Right cardiac atrium (tissue), 5 donors: ENCODE measurements around the gene EGR2. TPM values are rescaled to one million over a fixed set of nuclear protein-coding genes. Genes with fewer than 3 reads are reported as not detected.

ENCODE experiments used
- ATAC-seq, 2 donors: fragments of 200-7000 bp; cut with Tn5 transposase; one replicate each; pipeline versions ENCODE4 v1.8.0 to v1.9.1; 2020; ENCODE audit warnings: moderate library complexity in 2 of 2, mild to moderate bottlenecking in 1 of 2
- DNase-seq, 3 donors: peaks; one replicate each; pipeline ENCODE4 v3.0.0-alpha.2; 2020
- H3K27ac ChIP-seq: one replicate; pipeline ENCODE4 v1.5.1; 2013; ENCODE audit warnings: mild to moderate bottlenecking, low read length, control low read depth, moderate library complexity
- H3K27me3 ChIP-seq: one replicate; pipeline ENCODE4 v1.6.1; 2013; ENCODE audit not compliant: control insufficient read depth, insufficient read depth
- H3K4me1 ChIP-seq: one replicate; pipeline ENCODE4 v1.6.1; 2013; ENCODE audit warnings: low read length; ENCODE audit not compliant: control insufficient read depth, insufficient read depth
- H3K4me3 ChIP-seq: one replicate; pipeline ENCODE4 v1.5.1; 2013; ENCODE audit warnings: low read length, control low read depth
- H3K9me3 ChIP-seq: one replicate; pipeline ENCODE4 v1.6.1; 2013; ENCODE audit warnings: low read length; ENCODE audit not compliant: control insufficient read depth
- WGBS: extraction: QIAGEN DNeasy Blood & Tissue Kit; methylation state at CpG from one replicate; pipeline ENCODE4 v1.1.7; 2013; 5-methylcytosine and 5-hydroxymethylcytosine counted together
- intact Hi-C, 4 donors: fragments of 100-400 bp; cut with DNase I; formaldehyde crosslinking; loops; one replicate each; pipeline versions ENCODE4 v1.11.0 to v1.14.0; 2022 to 2023
- long read RNA-seq, 4 donors: library from polyadenylated mRNA; unstranded; transcript quantifications; one replicate each; pipeline ENCODE4 v2.0.0, GENCODE V29; 2020 to 2021
- polyA plus RNA-seq: library from polyadenylated mRNA; stranded (reverse); fragments of 200-250 nt; gene quantifications from one replicate; pipeline ENCODE4 v1.2.3, GENCODE V29; 2013
- total RNA-seq, 4 donors: library from RNA; stranded (reverse); fragmentation: NEBNext Ultra II Directional; extraction: Animal tissue kit (Norgen Biotek cat#: 25700); gene quantifications; one replicate each; pipeline ENCODE4 v1.2.1, GENCODE V29; 2021
- donor health status: healthy with polysubstance abuse.
- donor health status: DM: no; HTN: yes; CAD: no.
- donor health status: DM: no; HTN: no; CAD: no.
- donor health status: DM: no; HTN: yes; CAD: no; lungs with severe emphysema.
- donor health status: DM: yes; HTN: yes; CAD: no.

Gene EGR2
- total RNA-seq, result 1 to 10 TPM in 3 of 4 donors, under 1 TPM in 1; 0.54 to 4.7 (median 1.6) TPM
- polyA plus RNA-seq, result 13.7 TPM
- long read RNA-seq, donor 1, partial matches to known transcripts, result 0 of 2 reads
- long read RNA-seq, donor 1, other reads (novel, unspliced or antisense), result 2 of 2 reads
- long read RNA-seq, donor 2, partial matches to known transcripts, result 0 of 1 reads
- long read RNA-seq, donor 2, other reads (novel, unspliced or antisense), result 0 of 1 reads
- long read RNA-seq, donor 3, partial matches to known transcripts, result 0 of 15 reads
- long read RNA-seq, donor 3, other reads (novel, unspliced or antisense), result 15 of 15 reads
- long read RNA-seq, donor 4, result 0 reads

DNA sequence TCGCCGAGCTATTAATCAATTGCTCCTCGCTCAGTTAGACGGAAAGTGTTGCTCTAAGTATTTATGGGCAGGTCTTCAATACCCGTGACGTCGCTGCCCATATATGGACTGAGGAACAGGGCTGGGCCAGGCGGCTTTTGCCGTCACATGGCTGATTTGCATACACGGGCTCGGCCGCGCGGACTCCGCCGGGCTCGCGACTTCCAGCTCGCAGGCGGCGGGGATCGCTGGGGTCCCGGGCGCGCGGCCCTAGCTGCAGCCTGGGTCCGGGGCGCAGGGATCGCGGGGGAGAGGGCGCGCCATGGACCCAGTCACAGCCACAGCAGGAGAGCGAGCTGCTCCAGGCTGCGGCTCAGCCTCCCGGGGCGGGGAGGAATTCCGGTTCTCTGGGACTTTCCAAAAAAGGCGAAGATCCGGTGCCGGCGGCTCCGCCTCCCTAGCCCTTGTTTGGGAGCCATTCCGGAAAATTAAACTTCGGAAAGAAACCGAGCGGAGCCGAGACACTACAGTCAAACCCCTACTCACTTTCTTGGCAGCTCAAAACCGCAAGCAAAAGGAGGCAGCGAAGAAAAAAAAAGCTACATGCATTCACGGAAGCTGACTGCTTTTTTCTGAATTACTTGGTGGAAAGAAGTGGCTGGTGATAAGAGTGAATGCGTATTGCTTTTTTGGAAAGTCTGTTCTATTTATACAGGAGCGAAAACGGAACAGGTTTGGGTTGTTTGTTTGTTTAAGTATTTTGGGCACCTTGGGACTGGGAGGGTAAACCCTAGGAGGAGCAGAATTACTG is at the start of gene EGR2:
EGR2 (minus strand) TSS at position 36 of the 790 bp plus-strand sequence. CDS start 337 bp downstream, outside the sequence.
- peak; percentile 91 to 95 for ATAC-seq
- no peaks in the 10 kb centered on the region for H3K27me3 ChIP-seq
- intact Hi-C loops, result loop anchor here (5.0 to 10.0 kb wide), 5 partner anchors 54 to 898 kb away; no protein-coding TSS in a partner anchor

DNA sequence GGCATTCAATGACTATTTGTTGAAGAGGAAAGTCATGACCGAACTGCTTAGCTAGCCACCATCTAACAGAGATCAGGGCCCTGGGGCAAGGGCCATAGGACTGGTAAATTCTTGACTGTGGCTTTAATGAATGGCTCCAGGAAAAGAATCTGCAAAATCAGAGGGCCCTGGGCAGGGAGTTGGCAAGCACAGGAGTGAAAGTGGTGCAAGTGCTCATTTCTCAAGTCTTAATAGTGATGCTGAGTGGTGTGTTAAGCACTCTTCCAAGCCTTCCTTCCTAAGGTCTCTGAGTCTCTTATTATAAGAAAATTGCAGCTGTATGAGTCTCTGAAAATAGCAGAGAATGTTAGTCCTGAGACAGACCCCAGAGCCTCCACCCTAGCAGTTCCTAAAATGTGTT is 46.3 kb upstream of the EGR2 start:
- H3K9me3 ChIP-seq, result no peaks in the 10 kb centered on the region
- no peak for ATAC-seq
- H3K27ac ChIP-seq, result no peak overlapping the region
- DNase-seq, result no peak
- H3K27me3 ChIP-seq, result no peaks in the 10 kb centered on the region
- H3K4me3 ChIP-seq, result no peak overlapping the region
- intact Hi-C loops, result no loop called here
- WGBS, result 95% methylated on average over 1 of the region's 1 CpG
- H3K4me1 ChIP-seq, result no peaks in the 10 kb centered on the region

More for the DNA sequence above, at the start of gene EGR2:
- H3K27ac ChIP-seq, result peak within 1 kb of the TSS; percentile 71
- DNase-seq, result peak; percentile 92 to 97 (median 96)
- WGBS, result under 1% methylated on average over 53 of the region's 53 CpGs
- H3K4me1 ChIP-seq, result peaks cover 1% of the 10 kb centered on the region
- H3K9me3 ChIP-seq, result no peaks in the 10 kb centered on the region
- peak within 1 kb of the TSS; percentile 96 for H3K4me3 ChIP-seq

DNA sequence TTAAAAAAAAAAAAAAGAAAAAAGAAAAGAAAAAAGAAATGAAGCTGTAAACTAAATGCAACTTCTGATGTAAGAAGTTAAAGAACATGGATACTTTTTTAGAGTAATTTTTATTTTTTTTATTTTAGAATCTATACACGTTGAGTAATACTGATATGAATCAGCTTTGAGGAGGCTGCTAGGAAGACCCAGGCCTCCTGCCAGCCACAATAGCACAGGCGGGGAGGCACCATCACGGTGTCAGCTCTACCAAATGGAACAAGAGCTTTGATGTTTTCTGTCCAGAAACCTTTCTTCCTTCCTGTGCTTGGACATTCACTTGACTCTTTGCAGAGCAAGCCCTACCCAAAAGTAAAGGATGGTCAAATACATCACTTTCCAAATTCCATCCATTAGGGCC is 45.3 kb upstream of the EGR2 start:
- intact Hi-C loops, result no loop called here

DNA sequence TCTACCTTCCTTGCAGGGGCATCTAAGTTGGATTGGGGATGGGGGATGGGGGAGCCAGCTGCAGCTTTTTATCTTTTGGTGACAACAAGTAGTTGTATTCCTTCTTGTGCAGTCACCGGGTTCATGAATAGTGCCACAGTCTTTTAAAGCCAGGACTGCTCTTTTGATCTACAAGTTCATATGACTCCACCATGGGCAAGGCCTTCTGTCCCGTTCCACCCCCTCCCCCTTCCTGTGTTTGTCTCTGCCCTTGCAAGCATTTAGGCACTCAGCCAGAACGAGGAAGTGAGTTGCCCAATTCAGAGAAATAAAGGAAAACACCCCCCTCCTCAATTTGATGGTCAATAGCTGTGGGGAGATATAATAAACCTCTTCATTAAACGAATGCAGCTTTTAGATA is 44.8 kb upstream of the EGR2 start:
- ATAC-seq (no peak), DNase-seq (no peak)
- Histone ChIP-seq H3K27ac (no peak overlapping the region), H3K9me3 (no peaks in the 10 kb centered on the region), H3K4me3 (no peak overlapping the region), H3K4me1 (no peaks in the 10 kb centered on the region), H3K27me3 (no peaks in the 10 kb centered on the region)
- WGBS, result 5% methylated on average over 4 of the region's 4 CpGs
- intact Hi-C loops, result no loop called here

More for the DNA sequence above, 45.3 kb upstream of the EGR2 start:
- Histone ChIP-seq H3K9me3 (no peaks in the 10 kb centered on the region), H3K4me3 (no peak overlapping the region), H3K27me3 (no peaks in the 10 kb centered on the region), H3K27ac (no peak overlapping the region), H3K4me1 (no peaks in the 10 kb centered on the region)
- no peak for ATAC-seq
- 53% methylated on average over 3 of the region's 3 CpGs for WGBS
- no peak for DNase-seq

DNA sequence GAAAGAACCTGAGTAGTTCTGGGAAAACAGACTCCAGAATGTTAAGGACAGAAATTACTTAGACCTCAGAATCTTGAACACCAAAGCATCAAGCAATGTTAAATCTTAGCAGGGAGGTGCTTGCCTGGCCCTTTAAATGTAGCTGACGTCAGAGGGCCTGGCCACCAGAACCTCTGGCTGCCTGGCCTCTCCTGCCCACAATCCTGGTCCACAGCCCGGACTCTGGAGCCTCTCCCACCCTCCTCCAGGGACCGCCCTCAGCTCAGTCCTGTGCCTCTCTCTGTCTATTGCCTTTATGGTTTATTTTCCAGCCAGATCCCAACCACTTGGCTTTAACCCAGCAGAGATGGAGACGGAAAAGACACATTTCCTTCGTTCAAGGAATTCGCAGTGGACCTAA is 42.2 kb upstream of the EGR2 start:
- peak; percentile 90 to 97 for ATAC-seq

DNA sequence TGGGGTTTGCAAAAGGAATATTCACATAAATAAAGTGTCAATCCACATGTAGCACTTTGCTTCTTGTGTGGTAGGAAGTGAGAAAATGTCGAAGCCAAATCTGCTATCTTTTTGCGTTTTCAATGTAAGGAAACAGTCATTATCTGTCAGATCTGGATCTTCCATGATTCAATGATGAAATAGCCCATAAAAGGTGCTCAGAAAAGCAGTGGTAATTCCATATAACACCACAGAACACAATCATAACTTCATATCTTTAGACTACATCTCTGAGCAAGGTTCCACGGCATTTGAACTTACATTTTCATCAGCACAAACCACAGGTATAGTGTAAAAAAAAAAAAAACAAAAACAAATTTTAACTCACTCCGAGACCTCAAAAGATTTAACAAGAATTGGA is 39.9 kb upstream of the EGR2 start:
- no peaks in the 10 kb centered on the region for H3K4me1 ChIP-seq
- ATAC-seq (no peak), DNase-seq (no peak)
- WGBS, result 76% methylated on average over 4 of the region's 4 CpGs
- H3K9me3 ChIP-seq, result no peaks in the 10 kb centered on the region
- no peaks in the 10 kb centered on the region for H3K27me3 ChIP-seq
- intact Hi-C loops, result no loop called here
- no peak overlapping the region for H3K27ac ChIP-seq
- H3K4me3 ChIP-seq, result no peak overlapping the region

More for the DNA sequence above, 42.2 kb upstream of the EGR2 start:
- DNase-seq, result peak; percentile 83 to 87 (median 86)
- H3K4me1 ChIP-seq, result no peaks in the 10 kb centered on the region
- no peaks in the 10 kb centered on the region for H3K9me3 ChIP-seq
- WGBS, result 27% methylated on average over 6 of the region's 6 CpGs
- no peaks in the 10 kb centered on the region for H3K27me3 ChIP-seq
- no peak overlapping the region for H3K27ac ChIP-seq
- no peak overlapping the region for H3K4me3 ChIP-seq
- intact Hi-C loops, result no loop called here

DNA sequence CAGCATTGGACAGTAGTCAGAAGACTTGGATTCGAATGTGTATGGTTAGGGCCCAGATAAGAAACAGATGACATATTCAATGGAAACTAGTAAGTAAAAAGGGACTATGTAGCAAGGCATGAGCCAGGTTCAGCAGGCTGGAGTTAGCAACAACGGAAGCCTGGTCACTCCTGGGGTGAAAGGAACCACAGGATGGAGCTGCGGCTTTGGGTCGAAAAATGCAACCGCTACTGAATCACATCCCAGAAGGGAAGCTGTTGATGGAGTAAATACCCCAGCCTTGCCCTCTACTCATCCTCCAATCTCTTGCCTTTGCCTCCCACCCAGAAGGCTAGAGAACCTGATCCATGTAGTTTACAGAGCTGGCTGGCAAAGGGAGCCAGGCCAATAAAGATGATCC is 37.5 kb upstream of the EGR2 start:
- no peak for ATAC-seq
- intact Hi-C loops, result no loop called here

DNA sequence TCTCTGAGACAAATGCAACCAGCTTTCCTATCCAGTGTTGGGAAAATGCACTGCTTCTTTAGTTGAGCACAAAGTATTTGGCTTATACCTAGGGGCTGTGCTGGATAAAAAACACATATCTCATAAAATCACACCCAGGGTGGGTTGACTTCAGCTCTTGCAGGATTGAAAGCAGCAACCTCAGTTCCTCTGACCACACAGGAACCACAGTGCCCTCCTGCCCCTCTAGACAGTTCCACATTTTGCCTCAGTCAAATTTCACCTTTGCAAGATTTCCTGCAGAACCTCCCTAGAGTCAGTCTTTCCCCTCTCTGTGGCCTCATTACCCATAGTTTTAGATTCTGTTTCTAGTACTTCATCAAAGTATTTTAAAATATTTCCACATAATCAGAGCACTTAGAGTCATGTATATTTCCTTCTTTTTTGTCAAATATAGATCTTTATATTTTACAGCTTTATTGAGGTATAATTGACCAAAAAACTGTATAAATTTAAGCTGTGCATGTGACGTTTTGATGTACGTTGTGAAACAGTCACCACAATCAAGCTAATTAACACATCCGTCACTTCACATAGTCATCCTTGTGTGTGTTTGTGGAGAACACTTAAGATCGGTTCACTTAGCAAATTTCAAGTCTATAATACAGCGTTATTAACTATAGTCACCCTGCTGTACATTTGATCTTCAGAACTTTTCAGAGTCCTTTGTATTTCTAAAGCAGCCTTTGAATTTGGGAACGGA is 37.0 kb upstream of the EGR2 start:
- WGBS, result 76% methylated on average over 6 of the region's 6 CpGs
- H3K4me1 ChIP-seq, result no peaks in the 10 kb centered on the region
- ATAC-seq, result no peak

More for the DNA sequence above, 37.5 kb upstream of the EGR2 start:
- Histone ChIP-seq H3K4me3 (no peak overlapping the region), H3K4me1 (no peaks in the 10 kb centered on the region), H3K27me3 (no peaks in the 10 kb centered on the region), H3K9me3 (no peaks in the 10 kb centered on the region), H3K27ac (no peak overlapping the region)
- WGBS, result 72% methylated on average over 5 of the region's 5 CpGs
- no peak for DNase-seq

DNA sequence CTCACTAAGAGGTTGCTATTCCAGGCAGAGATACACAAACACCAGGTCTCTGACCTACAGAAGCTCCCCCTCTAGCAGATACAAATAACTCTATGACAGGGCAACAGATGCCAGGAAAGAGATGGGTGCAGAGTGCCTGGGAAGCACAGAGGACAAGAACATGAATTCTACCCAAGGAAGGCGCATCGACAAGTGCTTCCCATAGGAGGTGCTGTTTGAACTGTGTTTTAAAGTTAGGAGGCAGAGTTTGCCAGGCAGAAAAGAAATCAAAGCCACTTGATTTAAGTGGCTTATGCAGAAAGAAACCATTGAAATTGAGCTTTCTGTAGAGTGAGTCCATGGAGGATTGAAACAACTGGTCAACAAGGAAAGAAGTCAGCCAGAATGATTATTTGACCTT is 35.3 kb upstream of the EGR2 start:
- 87% methylated on average over 2 of the region's 2 CpGs for WGBS
- ATAC-seq (no peak), DNase-seq (no peak)
- H3K4me3 ChIP-seq, result no peak overlapping the region
- no peaks in the 10 kb centered on the region for H3K27me3 ChIP-seq
- no peaks in the 10 kb centered on the region for H3K9me3 ChIP-seq
- intact Hi-C loops, result no loop called here
- H3K4me1 ChIP-seq, result no peaks in the 10 kb centered on the region
- no peak overlapping the region for H3K27ac ChIP-seq

More for the DNA sequence above, 37.0 kb upstream of the EGR2 start:
- H3K9me3 ChIP-seq, result no peaks in the 10 kb centered on the region
- H3K27me3 ChIP-seq, result no peaks in the 10 kb centered on the region
- H3K27ac ChIP-seq, result no peak overlapping the region
- no peak for DNase-seq
- intact Hi-C loops, result no loop called here
- H3K4me3 ChIP-seq, result no peak overlapping the region

DNA sequence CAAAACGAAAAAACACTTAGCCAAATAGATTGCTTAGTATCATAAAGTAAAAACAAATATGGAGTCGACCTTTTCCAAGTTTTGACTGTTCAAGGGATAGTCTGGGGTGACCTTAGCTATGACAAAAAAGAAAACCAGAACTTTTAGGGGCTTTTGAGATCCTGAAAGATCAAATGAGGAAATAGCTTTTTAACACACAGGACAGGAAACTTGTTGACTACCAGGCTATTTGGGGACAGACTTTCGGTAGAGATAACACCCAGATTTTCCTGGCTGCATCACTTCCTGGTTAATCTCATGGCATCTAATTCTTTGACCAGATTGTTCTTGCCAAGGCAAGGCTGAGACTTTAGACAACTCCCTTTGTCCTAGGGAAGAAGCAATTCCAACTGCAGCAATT is 34.5 kb upstream of the EGR2 start:
- ATAC-seq, result peak in 1 of 2 donors; percentile 38
- Histone ChIP-seq H3K27ac (no peak overlapping the region), H3K4me1 (no peaks in the 10 kb centered on the region), H3K9me3 (no peaks in the 10 kb centered on the region), H3K4me3 (no peak overlapping the region), H3K27me3 (no peaks in the 10 kb centered on the region)
- intact Hi-C loops, result no loop called here
- DNase-seq, result no peak
- WGBS, result 36% methylated on average over 3 of the region's 3 CpGs

DNA sequence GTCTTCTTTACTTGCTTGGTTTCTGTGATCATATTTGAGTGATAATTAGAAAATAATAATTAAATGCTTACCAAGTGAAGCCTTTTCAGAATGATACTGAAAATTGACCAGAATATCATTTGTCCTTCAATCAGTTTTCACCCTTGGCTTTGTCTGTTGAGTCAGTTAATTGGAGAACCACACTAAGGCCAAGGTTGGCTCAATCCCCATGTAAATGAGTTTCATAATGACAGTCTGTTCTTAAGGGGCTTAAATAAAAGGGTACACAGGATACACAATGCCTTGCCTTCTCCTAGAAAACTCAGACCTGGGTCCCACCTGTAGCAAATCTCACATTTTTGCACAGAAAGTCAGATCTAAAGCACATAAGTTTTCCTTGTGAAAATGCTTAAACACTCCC is 31.3 kb upstream of the EGR2 start:
- DNase-seq, result no peak
- no peak overlapping the region for H3K27ac ChIP-seq
- no peaks in the 10 kb centered on the region for H3K27me3 ChIP-seq
- no peak for ATAC-seq
- no peak overlapping the region for H3K4me3 ChIP-seq
- H3K4me1 ChIP-seq, result no peaks in the 10 kb centered on the region
- intact Hi-C loops, result no loop called here
- no peaks in the 10 kb centered on the region for H3K9me3 ChIP-seq
